HG03575 (cell line): Measurements from ENCODE around the gene FN1.

ENCODE experiments used
- ATAC-seq: cut with Tn5 transposase; IDR thresholded peaks from one replicate; pipeline ENCODE4 v1.9.1; 2021; ENCODE audit not compliant: unreplicated experiment, insufficient number of reproducible peaks, low FRiP score; ENCODE audit errors: extremely low read depth

Gene FN1

GRCh38 chr2:215427585-215427984 lies 8.3 kb downstream of the FN1 start:
- ATAC-seq, result no peak

DNA sequence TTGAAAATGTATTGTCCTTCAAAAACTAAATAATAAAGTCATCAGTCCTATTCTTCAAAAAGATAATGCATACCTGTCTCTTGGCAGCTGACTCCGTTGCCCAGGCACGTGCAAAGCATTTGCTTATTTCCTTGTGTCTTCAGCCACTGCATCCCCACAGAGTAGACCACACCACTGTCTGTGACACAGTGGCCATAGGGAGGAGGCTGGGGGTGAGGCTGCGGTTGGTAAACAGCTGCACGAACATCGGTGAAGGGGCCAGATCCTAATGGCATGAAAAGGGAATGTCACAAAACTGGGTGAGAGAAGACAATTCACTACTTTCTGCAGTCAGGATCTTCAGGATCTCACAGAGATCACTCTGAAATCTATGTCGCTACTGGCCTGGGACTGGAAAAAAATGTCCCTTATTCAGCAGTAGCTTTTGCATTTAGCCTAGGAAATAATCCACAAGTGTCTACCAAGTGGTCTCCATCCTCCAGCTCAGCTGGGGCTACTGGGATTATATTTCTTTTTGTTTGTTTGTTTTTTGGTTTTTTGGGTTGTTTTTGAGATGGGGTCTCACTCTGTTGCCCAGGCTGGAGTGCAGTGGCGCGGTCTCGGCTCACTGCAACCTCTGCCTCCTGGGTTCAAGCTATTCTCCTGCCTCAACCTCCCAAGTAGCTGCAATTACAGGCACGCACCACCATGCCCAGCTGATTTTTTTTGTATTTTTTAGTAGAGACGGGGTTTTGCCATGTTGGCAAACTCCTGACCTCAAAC lies 10.7 kb downstream of the FN1 start:
- ATAC-seq, result no peak

- no peak for ATAC-seq
These were observed 11.8 kb downstream of the FN1 start for GRCh38 chr2:215423928-215424540.

GRCh38 chr2:215423234-215423633 lies 12.6 kb downstream of the FN1 start:
- ATAC-seq, result no peak

GRCh38 chr2:215422676-215423075 lies 13.2 kb downstream of the FN1 start:
- no peak for ATAC-seq

DNA sequence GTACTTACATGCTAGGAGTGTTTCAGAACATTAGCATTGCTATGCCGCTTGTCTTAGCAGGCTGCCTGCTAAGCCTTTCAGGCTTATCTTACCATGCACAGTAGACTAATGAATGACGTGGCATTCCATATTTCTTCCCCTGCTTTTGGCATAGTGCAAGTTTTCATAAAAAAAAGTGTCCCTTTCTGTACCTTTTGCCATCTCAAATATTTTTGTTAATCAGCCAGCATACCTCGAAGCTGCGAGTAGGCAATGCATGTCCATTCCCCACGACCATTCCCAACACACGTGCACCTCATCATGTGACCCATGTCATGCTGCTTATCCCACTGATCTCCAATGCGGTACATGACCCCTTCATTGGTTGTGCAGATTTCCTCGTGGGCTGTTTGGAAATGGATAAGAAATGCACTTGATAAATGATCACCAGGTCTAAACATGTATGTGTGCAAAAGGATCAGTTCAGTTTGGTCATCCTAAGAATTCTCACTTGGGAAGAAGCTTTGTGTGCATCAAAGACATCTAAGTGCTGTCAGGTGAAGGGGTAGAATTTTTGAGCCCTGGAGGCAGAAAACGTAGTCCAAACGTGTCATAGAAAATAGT lies 13.9 kb downstream of the FN1 start:
- no peak for ATAC-seq

DNA sequence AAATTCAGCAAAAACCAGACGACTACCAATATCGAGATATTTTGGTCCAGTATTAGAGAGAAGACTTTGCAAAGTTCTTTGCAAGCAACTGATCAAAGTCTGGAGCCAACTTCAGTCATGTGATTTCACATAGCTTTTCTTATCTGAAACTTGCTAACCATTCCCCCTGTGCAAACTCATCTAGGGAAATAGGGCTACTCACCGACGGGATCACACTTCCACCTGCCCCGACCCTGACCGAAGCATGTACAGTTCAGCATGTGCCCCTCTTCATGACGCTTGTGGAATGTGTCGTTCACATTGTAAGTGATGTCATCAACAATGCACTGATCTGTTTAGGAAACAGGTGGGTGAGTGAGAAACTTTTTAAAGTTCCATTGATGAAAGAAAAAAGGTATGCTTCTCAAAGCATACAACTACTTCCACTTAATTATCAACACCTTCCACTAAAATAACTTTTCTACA lies 15.4 kb downstream of the FN1 start:
- no peak for ATAC-seq

GRCh38 chr2:215419769-215420470 lies 15.9 kb downstream of the FN1 start:
- no peak for ATAC-seq

DNA sequence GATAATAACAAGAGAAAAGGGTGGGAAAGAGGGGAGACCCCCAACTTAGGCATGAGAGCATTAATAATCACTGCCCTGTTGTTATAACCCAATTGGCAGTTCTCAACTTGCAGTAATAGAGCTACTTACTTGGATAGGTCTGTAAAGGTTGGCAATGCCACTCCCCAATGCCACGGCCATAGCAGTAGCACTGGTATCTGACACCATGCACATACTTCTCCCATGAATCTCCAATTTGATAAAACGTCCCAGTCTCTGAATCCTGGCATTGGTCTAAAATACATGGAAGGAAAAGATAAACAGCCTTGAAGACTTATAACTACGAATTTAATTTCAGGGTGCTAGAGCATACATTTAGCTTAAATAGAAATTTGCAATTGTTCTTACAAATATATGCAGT lies 16.8 kb downstream of the FN1 start:
- ATAC-seq, result no peak

DNA sequence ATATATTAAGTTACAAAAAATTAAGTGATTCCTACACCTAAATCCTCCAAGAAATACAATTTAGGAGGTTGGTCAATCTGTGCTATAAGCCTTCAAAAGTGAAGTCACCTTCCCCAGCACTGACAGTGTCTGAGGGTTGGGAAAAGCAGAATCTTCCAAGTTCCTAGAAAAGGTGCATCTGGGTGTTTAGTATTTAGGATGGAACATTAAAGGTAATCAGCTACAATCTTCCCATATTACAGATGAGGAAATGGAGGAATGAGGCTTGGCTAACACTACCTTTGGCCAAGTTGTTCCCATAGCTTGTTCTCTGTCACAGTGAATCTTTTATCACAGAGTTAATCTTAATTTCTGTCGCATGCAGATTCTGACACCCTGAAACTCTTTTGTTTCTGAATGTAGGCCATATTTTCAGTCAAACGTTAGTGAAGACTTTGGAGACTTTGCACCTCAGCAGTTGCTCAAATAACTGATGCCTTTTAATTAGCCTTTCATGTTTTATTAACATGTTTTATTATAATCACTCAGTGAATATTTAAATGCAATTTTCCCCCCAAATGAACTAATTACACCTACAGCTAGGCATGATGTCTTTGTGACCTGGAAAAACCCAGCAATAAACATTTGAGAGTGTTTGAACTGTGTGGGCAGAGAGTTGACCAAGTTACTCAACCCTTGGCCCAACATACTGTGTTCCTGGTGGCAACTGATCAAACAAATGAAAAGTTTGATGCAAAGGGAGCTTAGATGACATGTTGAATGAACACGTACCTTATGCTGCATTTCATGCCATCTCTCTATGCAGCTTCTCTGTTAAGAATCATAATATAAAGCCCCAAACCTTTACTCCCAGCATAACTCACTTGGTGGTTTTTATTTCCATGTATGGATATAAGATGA lies 17.6 kb downstream of the FN1 start:
- ATAC-seq, result no peak

DNA sequence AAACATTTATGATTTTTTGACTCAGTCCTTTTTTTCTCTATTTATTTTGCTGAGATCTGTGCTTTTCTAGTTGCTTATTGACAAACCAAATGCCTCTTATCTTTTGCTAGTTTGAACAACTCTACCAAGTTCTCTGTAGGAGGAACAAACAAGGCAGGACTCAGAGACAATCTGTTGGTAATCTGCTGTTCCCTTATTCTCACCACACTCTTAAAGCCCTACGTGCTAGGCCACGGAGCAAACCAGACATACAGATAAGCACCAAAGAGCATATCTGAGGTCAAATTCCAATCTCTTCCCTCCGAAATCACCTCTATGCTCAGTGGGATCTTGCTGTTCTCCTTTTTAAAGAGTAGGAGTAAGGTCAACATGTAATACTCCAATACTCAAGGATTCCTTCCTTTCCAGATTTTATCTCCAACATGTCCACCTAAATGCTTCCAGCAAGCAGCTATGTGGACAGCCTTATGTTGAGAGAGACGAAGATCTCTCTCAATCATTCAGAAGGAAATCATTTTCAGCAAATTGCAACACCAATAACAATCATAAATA lies 18.4 kb downstream of the FN1 start:
- no peak for ATAC-seq

GRCh38 chr2:215416656-215417055 lies 19.2 kb downstream of the FN1 start:
- ATAC-seq, result no peak

DNA sequence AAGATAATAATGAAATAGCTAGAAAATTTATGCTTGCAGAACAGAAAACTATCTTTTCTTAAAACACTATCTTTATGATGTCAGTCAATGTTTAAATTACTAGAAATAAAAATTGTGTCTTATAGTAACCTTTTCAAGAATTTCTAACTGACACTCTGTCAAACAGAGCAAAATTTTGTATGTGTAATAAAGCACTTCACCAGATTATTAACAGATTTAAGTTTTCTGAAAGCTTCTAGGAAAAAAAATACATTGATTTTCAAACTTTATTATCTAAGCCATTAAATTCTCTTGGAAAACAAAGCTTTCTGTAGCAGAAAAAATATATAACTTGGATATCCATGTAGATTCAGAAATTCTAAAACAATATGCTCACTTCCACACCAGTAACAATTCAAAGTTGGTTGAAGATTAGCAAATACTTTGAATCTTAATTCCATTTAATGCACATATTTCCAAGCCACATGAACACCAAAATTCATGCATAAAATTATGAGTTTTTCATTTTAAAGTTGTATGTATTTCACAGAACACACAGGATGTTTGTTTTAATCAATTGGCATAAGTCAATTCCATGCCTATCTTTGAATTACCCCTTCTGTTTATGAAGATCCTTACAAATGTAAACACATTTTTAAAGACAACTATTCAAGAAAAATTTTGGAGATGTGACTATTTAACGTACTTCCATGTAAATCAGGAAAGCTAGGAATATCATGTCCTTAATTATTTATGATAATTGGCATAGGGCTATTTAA lies 19.9 kb downstream of the FN1 start:
- ATAC-seq, result no peak

- no peak for ATAC-seq
These were observed 20.6 kb downstream of the FN1 start for GRCh38 chr2:215415218-215415617.

DNA sequence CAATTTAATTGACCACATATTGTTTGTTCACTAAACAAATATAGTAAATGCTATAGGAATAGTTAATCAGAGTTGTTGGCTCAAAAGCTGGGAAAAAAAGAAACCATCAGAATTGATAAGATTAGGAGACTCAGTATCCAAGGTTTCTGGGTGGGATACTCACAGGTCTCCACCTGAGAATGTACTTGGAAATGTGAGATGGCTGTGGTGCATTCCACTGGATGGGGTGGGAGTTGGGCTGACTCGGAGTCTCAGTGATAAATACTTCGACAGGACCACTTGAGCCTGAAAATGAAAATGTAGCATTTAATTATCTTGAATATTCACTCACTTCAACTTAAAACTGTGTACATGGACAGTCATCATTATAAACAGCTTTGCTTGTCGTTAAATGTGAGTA lies 21.2 kb downstream of the FN1 start:
- ATAC-seq, result no peak

- no peak for ATAC-seq
These were observed 21.9 kb downstream of the FN1 start for GRCh38 chr2:215413974-215414373.

DNA sequence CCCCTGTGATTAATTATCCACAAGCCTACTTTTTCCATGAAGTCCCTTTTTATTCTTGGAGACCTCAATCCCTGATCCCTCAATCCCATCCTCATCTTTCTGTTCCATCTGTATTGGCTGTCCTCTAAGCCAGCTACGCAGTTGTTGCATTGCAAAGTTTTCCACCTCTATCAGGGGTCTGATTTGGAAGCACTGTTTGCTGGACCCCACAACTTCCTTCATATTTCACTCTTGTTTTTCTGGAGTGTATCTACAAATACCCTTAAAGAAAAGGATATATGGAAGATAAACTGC lies 22.4 kb downstream of the FN1 start:
- no peak for ATAC-seq
